Vagina (tissue), 2 donors: ENCODE data around the gene MYLK.

Experiments
- POLR2A ChIP-seq, 2 donors: fragments of 450-650 bp; IDR thresholded peaks; one replicate each; pipeline ENCODE4 v1.6.1; 2017; ENCODE audit warnings: antibody characterized with exemption in 2 of 2, mild to moderate bottlenecking in 2 of 2, moderate library complexity in 2 of 2
- TF ChIP-seq, protein P1 (sequence below), 3 experiments: fragments of 450-650 bp in 2 of 3; fragments of 200-600 bp in 1 of 3; sonication (generic) in 1 of 3; IDR thresholded peaks; one replicate each; pipeline ENCODE4 v1.5.1; 2017 to 2019; ENCODE audit warnings: antibody characterized with exemption in 3 of 3, mild to moderate bottlenecking in 2 of 3, moderate library complexity in 2 of 3

DNA sequence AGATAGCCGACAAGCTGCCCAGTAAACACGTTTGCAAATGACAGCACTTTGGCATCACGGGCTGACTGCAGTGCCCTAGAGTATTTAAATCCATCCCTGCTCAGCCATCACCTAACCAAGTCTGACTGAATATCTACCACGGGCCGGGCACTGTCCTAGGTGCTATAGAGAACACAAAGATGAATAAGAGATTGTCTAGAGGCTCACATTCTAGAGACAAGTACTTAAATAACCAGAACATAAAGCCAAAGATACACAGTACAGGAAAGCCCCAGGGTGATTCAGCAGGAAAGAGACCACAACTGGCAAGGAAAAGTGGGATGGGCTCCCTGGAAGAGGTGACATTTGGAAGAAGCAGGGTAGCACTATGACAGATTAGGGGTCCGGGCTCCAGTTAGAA, 103.5 kb downstream of the MYLK start:
- TF ChIP-seq, protein P1, sequence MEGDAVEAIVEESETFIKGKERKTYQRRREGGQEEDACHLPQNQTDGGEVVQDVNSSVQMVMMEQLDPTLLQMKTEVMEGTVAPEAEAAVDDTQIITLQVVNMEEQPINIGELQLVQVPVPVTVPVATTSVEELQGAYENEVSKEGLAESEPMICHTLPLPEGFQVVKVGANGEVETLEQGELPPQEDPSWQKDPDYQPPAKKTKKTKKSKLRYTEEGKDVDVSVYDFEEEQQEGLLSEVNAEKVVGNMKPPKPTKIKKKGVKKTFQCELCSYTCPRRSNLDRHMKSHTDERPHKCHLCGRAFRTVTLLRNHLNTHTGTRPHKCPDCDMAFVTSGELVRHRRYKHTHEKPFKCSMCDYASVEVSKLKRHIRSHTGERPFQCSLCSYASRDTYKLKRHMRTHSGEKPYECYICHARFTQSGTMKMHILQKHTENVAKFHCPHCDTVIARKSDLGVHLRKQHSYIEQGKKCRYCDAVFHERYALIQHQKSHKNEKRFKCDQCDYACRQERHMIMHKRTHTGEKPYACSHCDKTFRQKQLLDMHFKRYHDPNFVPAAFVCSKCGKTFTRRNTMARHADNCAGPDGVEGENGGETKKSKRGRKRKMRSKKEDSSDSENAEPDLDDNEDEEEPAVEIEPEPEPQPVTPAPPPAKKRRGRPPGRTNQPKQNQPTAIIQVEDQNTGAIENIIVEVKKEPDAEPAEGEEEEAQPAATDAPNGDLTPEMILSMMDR (IDR thresholded peaks at IDR 0.05): no peak
- no peak for TF ChIP-seq POLR2A (IDR thresholded peaks at IDR 0.05)
